GM21528 (cell line): ENCODE data around the gene CYP4A22.
"Not testable (repeated sequence)": the region's sequence is repeated elsewhere in the genome, so short reads cannot be mapped to it uniquely, and the experiment has no call there.

Experiments
- ATAC-seq: cut with Tn5 transposase; IDR thresholded peaks from one replicate; pipeline ENCODE4 v1.9.1; 2021; ENCODE audit warnings: mild to moderate bottlenecking, moderate library complexity; ENCODE audit not compliant: unreplicated experiment, low FRiP score

CYP4A22 gene

DNA sequence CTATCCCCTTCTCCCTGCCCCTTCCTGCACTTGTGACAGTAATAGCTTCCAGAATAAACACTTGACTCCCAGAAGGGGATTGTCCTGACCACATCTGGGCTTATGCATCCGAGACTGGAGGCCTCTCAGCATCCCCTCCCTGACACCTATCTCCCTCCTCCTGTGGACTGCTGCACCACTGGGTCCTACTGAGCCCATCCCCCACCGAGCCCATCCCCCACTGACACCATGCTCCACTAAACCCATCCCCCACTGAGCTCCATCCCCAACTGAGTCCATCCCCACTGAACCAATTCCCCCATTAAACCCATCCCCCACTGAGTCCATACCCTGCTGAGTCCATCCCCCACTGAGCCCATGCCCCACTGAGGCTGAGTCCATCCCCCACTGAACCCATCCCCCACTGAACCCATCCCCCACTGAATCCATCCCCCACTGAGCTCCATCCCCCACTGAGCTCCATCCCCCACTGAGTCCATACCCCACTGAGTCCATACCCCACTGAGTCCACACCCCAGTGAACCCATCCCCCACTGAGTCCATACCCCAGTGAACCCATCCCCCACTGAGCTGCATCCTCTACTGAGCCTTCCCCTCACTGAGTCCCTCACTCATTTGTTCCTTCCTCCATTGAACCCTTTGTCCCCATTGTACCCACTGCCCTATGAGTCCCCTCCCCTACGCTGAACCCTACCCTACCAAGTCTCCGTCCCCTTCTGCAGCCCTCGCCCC is 47.0 kb downstream of the CYP4A22 start:
- no peak for ATAC-seq

- ATAC-seq = no peak
Measured at GRCh38 chr1:47184822-47185677, 47.8 kb downstream of the CYP4A22 start.

DNA sequence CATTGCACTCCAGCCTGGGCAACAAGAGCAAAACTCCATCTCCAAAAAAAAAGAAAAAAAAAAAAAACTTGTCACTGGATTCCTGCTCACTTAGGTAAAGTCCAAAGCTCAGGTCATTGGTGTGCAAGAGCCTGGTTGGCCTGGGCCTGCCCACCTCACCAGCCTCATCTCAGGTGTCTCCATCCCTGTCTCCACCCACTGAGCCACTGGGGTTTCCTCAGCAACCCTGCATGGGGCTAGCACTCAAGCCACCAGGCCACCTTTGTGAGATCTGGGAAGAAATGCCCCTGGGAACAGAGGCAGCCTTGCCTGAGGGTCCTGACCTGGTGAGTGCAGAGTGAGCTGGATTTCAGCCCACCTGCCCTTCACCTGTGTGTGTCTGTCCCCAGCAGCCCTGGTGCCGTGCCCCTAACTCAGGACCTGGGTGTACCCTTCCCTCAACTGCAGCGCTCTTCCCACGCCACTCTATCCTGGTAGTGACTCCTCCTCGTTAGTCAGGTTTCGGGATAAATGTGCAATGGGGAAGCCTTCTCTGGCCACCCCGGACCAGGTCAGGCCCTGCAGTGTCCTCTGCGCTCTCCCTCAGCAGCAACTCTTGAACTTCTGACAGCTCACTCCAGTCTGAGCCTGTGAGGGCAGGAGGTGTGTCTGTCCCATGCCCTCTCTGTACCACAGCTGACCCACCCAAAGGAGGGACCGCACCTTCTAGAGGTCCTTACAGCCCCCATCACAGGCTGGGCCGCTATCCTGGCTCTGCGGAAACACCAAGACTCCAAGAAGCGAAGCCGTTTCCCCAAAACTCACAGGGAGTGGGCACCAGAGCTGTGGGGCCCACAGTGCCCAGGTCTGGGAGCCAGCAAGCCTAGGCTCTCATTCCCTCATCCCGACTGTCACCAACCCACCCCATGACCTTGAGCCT is 49.3 kb downstream of the CYP4A22 start:
- ATAC-seq = no peak

- ATAC-seq = no peak
Measured at GRCh38 chr1:47187231-47187925, 50.1 kb downstream of the CYP4A22 start.

- no peak for ATAC-seq
Measured at GRCh38 chr1:47187926-47188250, 50.6 kb downstream of the CYP4A22 start.

GRCh38 chr1:47188791-47189785 is 51.8 kb downstream of the CYP4A22 start:
- no peak for ATAC-seq

- no peak for ATAC-seq
Measured at GRCh38 chr1:47189844-47190508, 52.7 kb downstream of the CYP4A22 start, which contains the start of gene PDZK1IP1. TSS of gene PDZK1IP1 (minus strand) at chr1:47190036. CDS start at chr1:47189932, 104 bp downstream.

DNA sequence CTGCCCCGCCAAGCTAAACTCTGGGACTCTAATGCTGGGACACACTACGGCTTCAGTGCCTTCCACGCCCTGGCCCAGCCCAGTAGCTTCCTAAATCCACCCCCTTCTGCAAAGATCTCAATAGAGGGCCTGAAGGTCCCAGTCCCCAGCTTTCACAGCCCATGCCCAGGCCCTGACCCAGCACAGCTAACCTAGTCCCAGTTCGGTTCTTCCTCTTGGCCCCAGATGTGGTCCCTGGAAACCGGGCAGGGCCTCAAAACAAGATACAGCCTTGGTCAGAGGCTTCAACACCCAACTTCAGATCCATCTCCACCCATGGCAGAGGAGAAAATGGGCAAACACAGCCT is 53.2 kb downstream of the CYP4A22 start:
- ATAC-seq = no peak

- ATAC-seq = no peak
Measured at GRCh38 chr1:47190857-47191256, 53.6 kb downstream of the CYP4A22 start.

GRCh38 chr1:47191940-47192457 is 54.8 kb downstream of the CYP4A22 start:
- ATAC-seq = no peak

GRCh38 chr1:47192458-47193384 is 55.5 kb downstream of the CYP4A22 start:
- ATAC-seq = peak; percentile 76

DNA sequence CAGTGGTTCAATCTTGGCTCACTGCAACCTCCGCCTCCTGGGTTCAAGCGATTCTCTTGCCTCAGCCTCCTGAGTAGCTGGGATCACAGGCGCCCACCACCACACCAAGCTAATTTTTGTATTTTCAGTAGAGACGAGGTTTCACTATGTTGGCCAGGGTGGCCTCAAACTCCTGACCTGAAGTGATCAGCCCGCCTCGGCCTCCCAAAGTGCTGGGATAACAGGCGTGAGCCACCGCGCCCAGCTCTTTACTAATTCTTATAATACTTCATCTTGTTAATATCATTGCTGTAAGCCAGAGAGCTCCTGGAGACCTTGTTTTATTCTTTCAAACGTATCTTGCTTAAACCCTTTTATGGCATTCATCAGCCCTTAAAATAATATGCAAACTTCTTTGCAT is 56.3 kb downstream of the CYP4A22 start:
- not testable (repeated sequence) for ATAC-seq

GRCh38 chr1:47194311-47194710 is 57.1 kb downstream of the CYP4A22 start:
- ATAC-seq = no peak

DNA sequence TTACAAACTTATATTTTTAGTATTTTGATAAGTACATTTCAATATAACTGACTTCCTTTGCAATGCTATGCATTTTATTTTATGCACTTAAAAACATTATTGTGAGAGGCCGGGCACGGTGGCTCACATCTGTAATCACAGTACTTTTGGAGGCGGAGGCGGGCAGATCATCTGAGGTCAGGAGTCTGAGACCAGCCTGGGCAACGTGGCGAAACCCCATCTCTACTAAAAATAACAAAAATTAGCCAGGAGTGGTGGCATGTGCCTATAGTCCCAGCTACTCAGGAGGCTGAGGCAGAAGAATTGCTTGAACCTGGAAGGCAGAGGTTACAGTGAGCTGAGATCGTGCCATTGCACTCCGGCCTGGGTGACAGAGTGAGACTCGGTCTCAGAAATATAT is 58.7 kb downstream of the CYP4A22 start:
- not testable (repeated sequence) for ATAC-seq

DNA sequence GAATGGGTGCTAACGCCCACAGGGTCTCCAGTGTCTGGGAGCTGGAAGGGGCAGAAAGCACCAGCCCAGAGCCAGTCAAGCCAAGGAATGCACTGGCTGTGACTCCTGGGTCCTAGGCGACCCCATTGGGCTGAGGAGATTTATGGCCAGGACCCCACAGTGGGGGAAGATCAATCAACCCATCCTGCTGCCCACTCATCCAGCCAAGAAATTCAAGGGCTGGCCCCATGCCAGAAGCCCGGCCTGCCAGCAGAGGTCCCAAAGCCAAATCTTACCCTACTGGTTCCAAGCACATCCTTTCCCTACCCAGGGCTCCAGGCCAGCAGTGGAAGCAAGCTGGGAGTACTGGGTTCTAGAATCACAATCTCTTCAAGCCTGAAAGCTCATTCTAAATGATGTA is 59.4 kb downstream of the CYP4A22 start:
- no peak for ATAC-seq

DNA sequence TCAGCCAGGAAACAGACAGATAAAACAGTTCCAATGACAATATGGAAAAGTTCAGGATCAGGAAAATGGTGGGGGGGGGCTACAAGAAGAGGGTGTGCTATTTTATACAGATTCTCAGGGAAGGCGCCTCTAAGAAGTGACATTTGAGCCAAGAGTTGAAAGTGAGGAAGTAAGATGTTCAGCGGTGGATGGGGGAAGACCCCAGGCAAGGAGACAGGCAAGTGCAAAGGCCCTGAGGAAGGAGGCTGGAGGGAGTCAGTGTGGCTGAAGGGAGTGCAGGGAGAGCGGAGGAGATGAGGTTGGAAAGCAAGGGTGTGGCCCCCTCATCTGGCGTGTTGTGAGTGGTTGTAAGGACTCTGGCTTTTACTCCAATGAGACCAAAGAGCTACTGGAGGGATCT is 61.0 kb downstream of the CYP4A22 start:
- ATAC-seq = no peak
